Keratinocyte (primary cell): ENCODE results near the gene DNAJB5.

Source experiments
- CTCF ChIP-seq, 3 experiments: IDR thresholded peaks in 1 of 3; conservative IDR thresholded peaks in 1 of 3; optimal IDR thresholded peaks in 1 of 3; 2 replicates in 2 of 3; 3 replicates in 1 of 3; pipeline versions ENCODE3 to v1.5.1; 2011; ENCODE audit warnings: low read length in 3 of 3, mild to moderate bottlenecking in 3 of 3, moderate library complexity in 2 of 3, control low read depth in 1 of 3, inconsistent platforms in 1 of 3; ENCODE audit not compliant: insufficient read depth in 2 of 3; ENCODE audit errors: extremely low read depth in 1 of 3
- EZH2 ChIP-seq: IDR thresholded peaks from one replicate; pipeline ENCODE4 v1.6.1; 2012; ENCODE audit warnings: inconsistent platforms, mild to moderate bottlenecking, low read length, moderate library complexity

- TF ChIP-seq CTCF (optimal IDR thresholded peaks at IDR 0.05 in 1 of 3, IDR thresholded peaks at IDR 0.05 in 1 of 3, conservative IDR thresholded peaks at IDR 0.05 in 1 of 3; ENCODE audit: extremely low read depth in 1 of 3, insufficient read depth in 2 of 3, low read length in 3 of 3), result no peak
- TF ChIP-seq EZH2, result no peak
These were observed 38.8 kb downstream of the DNAJB5 start for GRCh38 chr9:35028341-35028740.
